HG03039 (cell line): Measurements from ENCODE around the gene PALLD.
"Not testable (repeated sequence)": the region's sequence is repeated elsewhere in the genome, so short reads cannot be mapped to it uniquely, and the experiment has no call there.

Source experiments
- ATAC-seq: cut with Tn5 transposase; IDR thresholded peaks from one replicate; pipeline ENCODE4 v1.9.1; 2021; ENCODE audit warnings: mild to moderate bottlenecking, moderate library complexity; ENCODE audit not compliant: unreplicated experiment

PALLD gene

DNA sequence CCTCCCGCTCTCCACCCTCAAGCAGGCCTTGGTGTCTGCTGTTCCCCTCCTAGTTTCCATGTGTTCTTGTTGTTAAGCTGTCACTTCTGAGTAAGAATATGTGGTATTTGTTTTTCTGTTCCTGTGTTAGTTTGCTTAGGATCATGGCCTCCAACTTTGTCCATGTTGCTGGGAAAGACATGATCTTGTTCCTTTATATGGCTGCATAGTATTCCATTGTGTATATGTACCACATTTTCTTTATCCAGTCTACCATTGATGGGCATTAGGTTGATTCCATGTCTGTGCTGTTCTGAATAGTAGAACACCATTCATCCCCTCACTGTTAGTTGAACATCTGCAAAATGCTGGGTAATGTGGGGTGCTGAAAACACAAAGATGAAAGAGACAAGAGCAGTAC, 222.9 kb downstream of the PALLD start:
- no peak for ATAC-seq

DNA sequence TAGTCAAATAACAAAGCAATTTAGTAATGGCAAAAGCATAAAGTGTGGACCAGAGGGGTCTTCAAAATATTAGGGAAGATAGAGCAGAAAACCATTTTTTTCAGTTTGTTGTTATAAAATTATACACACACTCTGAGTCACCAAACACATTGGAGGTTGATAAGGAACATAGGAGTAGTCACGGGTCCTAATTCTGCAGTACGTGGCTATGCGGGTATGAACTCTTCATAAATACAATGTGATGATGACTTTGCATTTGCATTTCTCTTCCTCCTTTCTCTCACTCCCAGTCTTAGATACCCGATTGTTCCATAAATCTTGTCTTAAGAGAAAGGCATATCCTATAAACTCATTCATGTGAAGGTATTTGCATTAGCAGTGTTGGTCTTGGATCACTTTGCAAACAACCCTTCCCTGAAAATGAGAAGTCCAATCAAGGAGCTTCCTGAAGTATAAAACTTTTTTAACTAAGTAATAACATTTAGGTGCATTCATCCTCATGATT, 223.6 kb downstream of the PALLD start:
- ATAC-seq = no peak

DNA sequence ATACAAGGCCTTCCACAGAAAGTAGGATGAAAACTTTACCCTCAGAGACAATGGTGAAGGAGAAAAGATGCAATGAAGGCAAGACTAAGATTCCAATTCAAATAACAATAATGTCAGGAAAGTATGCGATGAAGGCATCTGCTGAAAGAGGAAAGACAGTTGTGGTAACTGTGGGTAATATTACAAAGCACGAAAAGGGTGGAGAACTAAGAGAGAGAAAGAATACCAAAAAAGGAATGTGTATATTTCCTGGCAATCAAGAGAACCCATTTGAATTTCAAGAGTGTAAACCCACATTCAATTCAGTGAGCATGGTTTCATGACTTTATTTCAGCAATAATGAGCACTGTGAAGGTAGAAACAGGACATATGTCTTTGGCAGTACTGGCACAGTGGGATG, 225.5 kb downstream of the PALLD start:
- ATAC-seq = no peak

DNA sequence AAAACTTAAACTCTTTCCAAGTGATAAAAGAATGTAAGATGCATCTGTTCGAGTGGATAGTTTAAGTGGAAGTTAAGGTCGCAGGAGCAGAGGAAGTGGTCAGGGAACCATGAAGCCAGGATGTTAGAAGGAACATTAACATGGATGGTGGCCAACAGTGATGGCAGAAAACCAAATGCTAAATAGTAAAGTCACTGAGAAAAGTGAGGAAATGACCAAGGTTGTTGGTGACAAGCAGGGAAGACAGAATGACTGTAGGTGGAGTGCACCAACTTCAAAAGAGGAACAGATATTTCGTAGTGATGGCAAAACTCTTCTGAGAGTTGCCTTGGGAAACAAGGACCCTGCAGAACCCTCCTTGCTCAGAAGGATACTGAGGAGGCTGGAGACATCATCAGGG, 226.2 kb downstream of the PALLD start:
- ATAC-seq = no peak

DNA sequence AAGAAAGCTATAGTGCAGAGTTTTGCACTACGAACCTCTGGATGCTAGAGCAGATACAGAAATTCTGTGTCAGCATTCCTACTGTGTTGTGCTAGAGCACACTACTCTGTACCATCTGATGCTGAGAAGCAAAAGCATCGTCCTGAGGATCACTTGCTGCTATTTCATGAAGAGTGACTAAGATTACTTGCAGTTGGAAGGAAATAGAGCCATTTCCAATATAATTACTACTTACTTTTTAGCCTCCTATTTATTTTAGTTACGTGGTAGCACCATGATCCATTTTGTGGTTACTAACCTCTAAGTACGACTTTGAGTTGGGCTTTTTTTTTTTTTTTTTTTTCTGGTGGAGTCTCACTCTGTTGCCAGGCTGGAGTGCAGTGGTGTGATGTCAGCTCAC, 226.7 kb downstream of the PALLD start:
- ATAC-seq = no peak

DNA sequence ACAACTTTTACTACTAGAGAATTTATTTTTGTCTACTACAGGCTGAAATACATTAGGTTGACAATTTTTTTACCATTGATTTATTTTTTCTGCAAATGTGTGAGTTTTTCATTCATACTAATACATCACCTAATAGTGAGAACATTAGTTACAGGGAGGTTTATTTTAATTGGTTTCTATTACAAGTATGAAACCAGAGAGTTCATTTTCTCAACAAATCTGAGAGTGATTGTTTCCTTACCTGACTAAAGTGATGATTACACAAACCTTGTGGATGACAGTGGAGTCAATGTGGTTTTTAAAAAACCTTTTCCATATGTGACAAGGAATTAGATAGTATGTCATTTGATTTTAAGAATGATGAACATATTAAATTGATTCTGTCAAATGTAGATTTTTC, 227.4 kb downstream of the PALLD start:
- ATAC-seq = no peak

DNA sequence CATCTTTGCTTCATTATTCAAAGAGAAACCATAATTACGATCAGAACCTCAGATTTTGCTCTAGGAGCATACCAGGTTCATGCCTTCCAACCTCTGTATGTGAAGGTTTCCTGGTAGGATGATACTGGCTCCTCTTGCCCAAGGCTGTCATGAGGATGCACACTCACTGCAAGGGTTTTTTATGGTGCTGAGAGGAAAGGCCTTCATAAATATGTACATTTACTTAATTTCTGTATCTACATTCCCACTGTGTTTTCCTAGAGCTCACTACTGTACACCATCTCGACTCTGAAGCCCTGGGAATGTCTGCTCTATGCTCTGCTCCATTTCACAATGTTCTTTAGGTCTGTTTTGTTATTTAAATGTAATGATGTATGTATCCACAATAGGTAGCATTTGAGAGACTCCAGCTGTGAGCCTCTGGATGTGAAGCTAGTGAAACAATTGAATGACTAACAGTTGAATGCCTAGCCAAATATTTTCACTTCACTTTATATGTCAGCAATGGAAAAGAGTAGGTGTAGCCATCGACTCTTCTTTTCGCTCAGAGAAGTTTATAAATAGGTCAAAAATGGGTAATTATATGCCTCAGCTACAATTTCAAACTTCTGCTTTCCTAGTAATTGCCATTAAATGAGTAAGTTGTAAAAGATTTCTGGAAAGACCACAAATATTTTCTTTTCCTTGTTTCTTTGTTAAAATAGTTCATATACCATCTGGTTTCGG, 228.0 kb downstream of the PALLD start:
- ATAC-seq = no peak

DNA sequence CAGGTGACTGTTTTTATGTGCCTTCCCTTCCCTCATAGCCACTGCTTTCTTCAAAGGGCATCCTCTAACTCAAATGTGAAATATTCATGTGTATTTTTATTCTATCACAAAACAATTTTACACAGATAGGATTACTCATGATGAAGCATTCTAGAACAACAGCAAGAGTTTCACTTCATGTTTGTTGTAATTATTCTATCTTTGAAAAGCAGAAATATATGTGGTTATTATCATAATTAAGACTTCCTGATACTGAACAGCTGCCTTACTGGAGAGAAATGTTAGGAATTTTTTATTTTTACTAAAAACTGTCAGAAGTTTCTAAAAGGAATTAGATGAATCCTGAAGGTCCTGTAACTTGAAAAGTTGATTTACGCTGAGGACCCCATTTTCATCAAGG, 229.1 kb downstream of the PALLD start:
- no peak for ATAC-seq

DNA sequence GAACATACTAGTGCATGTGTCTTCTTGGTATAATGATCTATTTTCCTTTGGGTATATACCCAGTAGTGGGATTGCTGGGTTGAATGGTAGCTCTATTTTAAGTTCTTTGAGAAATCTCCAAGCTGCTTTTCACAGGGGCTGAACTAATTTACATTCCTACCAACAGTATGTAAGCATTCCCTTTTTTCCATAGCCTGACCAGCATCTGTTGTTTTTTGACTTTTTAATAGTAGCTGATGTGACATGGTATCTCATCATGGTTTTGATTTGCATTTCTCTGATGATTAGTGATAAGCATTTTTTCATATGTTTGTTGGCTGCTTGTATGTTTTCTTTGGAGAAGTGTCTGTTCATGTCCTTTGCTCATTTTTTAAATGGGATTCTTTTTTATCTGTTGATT, 230.3 kb downstream of the PALLD start:
- ATAC-seq = not testable (repeated sequence)

DNA sequence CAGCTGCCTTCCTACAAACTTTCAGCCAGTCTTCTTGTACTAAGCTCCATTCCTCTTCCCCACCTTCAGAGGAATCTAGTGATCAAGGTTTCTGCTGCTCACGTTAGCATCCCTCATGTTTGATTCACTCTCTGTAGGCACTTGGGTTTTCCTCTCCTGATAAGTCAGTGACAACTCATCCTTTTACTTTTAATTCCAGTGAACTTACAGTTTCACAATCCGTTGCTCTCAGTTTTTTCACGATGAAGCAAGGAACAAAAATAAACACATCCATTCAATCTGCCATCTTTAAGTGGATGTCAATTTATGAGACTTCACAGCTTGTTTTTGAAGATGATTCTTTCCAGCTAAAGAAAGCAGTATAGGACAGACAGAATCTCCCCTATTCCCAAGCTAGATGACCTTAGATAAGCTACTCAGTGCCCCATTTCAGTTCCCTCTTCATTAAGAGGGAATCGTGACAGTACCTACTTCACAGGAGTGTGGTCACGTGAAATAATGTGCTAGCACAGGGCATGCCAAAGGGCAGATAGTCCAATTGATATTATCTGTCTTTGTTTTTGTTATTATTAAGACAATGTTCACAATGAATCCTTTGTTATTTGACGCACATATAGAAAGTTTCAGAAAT, 234.3 kb downstream of the PALLD start:
- ATAC-seq = no peak

DNA sequence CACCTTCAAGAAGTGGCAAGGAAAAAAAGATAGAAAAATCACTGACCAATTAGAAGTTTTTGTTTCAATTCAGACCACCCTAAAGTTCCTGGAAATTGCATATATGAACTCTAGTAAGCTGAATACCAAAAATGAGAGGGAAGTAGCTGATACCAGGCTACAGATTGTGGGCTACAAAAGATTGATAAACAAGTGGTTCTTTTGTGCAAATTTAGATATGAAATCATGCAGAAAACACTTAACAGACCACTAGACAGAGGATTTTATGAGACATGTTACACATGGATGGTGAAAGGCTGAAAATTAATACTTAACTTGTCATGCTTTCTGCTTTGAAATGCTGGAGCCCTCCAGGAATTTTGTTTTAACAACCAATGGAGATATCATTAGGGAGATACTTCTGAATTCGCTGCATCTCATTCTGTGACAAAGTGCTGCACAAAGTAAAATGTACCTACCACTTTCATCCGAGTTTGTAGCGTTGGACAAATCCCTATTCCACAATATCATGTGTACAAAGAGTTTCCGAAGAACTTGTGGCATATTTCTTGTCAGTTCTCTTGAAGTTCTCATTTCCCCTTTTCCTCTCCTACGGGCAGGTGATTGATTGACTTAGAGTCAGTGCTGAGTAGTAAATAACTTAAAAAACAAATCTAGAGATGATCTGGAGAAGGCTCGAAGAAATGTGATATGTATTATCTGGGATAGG, 235.0 kb downstream of the PALLD start:
- ATAC-seq = no peak

DNA sequence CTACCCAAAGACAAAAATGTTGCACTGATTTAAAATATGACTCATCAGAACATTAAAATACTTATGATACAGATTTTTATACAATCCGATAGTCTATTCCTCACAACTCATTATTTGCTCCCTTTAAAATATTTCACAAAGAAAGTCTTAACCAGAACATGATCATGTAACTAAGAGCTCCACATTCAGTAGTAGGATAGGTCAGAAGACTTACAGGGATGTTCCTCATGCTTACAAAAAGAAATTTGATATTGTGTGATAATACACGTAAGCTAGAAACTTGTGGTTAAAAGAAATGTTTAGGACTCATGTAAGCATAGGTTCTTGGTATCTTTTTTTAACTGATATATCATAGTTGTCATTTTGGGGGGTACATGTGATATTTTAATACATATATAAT, 235.9 kb downstream of the PALLD start:
- no peak for ATAC-seq

DNA sequence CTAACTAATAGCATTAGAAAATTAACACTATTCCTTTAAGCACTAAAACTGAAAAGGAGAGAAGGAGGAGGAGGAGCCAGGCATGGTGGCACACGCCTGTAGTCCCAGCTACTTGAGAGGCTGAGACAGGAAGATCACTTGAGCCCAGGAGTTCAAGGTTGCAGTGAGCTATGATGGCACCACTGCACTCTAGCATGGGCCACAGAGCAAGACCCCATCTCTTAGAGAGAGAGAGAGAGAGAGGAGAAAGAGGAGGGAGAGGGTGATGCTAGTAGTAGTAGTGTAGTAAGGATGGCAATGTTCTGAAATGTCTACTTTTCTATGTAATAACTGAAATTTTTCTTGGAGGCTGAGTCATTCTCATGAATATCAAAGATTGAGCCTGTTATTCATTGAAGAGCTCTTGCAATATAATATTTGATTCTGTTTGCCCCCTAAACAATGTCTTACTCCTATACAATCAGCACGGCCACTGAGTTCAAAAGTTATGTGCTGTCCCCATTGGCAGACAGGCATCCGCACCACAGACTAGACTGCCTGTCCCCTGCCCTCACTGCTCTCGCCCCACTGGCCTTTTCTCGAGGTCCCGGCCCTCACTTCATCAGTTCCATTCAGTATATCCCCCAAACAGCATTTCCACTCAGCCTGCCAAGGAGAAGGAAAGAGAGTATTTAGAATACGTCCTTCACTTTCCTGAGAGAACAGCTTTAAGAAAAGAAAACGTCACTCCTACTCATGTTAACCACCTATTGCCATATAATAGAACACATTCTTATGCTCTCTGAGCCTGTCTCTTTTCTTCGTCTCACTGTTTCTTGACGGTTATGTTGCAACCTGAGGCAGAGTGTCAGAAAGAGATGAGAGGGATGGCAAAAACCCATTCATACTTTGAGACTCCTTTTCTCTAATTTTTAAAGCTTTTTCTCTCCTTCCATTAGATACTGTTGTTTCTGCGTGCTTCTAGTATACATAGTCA, 238.1 kb downstream of the PALLD start:
- ATAC-seq = no peak

DNA sequence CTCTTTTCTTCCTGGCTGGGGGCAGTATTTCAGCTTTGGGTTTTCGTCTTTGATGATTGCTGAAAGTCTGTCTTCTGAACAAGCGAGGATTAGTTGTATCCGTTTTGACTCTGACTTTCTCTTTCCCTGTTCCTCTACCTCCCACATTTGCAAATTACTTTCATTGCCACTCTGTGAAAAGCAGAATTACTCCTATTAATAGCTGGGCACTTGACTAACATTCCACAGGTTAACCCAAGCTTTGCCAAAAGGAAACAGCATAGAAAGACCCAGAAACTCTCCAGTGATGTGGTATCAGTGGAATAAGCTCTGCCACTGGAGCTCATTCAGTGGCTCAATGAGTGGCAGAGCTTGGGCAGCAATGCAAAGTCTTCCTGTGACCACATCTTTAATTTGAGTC, 238.9 kb downstream of the PALLD start:
- no peak for ATAC-seq

DNA sequence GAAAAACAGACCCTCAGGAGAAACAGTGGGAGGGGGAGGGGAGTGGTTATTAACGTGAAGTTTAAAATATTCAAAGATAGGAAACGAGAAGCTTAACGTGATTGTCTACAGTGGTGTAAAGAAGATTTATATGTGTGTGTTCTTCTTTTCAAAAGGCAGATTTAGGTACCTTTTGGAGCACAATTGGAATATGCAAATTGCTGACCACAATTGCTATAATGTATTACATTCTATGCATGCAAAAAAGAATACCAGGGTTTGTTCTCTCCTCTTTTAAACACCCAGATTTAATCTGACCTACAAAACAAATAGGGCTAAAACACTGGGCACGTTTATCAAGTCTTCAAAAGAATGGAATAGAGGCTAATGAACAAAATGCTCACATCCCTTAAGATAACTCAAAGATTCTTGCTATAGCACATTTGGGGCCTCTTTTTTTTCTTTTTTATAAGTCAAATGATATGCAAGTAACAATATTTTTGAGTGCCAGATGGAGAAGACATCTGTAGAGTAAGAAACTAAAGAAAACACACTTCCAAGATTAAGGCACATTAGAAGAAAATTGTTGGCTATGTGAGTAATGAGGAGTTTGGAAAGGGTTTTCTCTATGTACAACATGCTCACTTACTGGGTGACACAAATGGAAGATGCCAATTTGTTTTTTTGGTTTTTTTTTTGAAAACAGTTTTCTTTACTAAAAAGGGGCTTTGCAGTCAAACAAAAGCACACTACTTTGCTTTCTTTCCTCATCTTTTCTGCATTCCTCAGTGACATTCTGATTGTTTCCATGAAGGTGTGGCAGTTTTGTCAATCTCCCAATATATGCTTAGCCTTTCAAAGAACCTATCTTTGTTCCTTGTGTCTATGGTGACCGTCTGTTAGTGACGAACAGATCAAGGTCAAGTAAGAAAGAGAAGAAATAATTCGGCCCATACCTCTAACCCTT, 240.3 kb downstream of the PALLD start:
- no peak for ATAC-seq

DNA sequence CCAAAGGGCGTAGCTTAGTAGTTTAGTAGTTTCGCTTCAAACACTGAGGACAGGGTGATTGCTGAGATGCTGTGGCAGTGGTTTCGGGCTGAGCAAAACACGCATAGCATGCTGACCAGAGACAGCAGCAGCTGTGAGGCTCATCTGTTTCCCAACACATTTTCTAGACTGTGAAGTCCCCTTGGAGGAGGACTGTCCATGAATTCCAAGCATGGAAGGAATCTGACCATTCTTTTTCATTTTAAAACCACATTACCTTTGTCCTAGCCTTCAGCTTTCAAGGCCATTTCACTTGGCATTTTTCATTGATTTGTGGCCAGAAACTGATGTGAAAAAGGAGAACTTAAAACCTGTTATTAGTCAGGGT, 240.9 kb downstream of the PALLD start:
- no peak for ATAC-seq

DNA sequence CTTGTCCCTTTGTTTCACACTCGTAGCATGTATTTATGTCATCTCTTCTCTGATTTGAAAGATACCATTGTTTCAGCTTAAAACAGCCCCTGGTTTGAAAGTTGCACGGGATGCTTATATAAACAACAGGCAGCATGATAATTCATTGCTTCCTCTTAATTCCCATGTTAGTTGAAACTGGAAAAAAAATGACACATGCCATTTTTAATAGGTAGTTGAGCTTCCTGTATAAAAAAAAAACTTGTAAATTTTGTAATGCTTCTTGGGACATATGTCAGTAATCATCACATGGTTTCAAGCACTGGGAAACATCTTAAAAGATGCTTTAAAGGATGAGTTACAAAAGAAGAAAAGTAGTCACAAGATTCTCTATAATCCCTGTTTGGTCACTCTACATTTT, 243.0 kb downstream of the PALLD start:
- no peak for ATAC-seq

DNA sequence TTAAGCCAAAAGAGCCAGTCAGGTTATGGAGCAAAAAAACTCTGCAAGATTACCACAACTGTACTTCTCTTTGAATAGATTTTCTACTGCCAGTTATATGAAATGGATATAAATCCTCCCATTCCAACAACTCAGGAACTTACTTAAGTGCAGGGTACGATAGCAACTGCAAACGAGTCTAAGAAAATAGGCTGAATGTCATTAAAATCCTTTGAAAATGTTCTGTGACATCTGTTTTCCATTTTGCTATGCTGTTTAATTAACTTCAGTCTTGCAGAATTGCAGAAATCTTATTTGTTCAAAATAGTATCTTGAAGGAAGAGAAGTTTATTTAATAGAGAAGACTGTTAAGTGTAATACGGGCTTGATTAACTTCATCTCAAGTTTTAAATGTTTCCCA, 243.8 kb downstream of the PALLD start:
- no peak for ATAC-seq

DNA sequence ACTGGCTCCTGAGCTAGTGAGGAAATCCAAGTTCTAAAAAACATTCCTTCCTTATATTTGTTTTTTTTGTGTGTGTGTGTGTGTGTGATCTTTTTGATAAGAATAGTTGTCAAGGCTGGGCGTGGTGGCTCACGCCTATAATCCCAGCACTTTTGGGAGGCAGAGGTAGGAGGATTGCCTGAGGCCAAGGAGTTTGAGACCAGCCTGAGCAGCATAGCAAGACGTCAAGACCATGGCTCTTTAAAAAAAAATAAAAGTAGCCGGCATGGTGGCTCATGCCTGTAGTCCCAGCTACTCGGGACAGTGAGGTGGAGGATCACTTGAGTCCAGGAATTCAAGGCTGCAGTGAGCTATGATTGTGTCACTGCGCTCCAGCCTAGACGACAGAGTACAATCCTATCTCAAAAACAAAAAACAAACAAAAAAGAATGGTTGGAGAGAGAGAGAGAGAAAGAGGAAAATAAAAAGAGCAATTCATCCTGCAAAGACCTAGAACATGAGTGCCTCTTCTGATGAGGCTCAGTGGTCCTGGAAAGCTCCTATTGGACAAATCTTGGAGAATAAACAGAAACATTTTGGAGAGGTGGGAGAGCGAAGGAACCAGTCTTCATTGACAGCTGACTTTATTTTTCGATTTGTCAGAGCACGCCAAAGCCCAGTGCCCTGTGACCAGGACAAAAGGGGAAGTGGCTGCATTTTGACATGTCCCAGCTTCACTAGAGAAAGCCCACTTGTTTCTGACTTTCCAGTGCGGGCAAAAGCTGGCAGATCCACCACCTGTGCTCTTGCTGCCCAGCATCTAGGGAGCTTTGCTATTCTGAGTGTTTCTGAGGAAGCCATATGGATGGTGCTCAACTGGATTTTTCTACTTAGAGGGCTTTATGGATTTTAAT, 244.7 kb downstream of the PALLD start:
- no peak for ATAC-seq
